NCI-H1930 (cell line): ENCODE data around the gene MCU.
"Not testable (repeated sequence)": the region's sequence is repeated elsewhere in the genome, so short reads cannot be mapped to it uniquely, and the experiment has no call there.

ENCODE experiments used
- DNase-seq, 2 experiments: peaks; one replicate each; lab custom pipeline; 2025; lab: John Stamatoyannopoulos, UW

Gene MCU

GRCh38 chr10:72731916-72732419 lies 40.0 kb downstream of the MCU start:
- DNase-seq = no peak

GRCh38 chr10:72732521-72732920 lies 40.6 kb downstream of the MCU start:
- no peak for DNase-seq

- no peak for DNase-seq
Observed at GRCh38 chr10:72733989-72734388, 42.0 kb downstream of the MCU start.

- no peak for DNase-seq
Observed at GRCh38 chr10:72735288-72735936, 43.5 kb downstream of the MCU start.

GRCh38 chr10:72736176-72736827 lies 44.4 kb downstream of the MCU start:
- no peak for DNase-seq

- no peak for DNase-seq
Observed at GRCh38 chr10:72736828-72737220, 44.9 kb downstream of the MCU start.

GRCh38 chr10:72737357-72737756 lies 45.4 kb downstream of the MCU start:
- not testable (repeated sequence) for DNase-seq

GRCh38 chr10:72738486-72738885 lies 46.5 kb downstream of the MCU start:
- no peak for DNase-seq

- DNase-seq = no peak
Observed at GRCh38 chr10:72740528-72740927, 48.6 kb downstream of the MCU start.

- no peak for DNase-seq
Observed at GRCh38 chr10:72742092-72742491, 50.1 kb downstream of the MCU start.

- DNase-seq = no peak
Observed at GRCh38 chr10:72742797-72743196, 50.9 kb downstream of the MCU start.

- DNase-seq = no peak
Observed at GRCh38 chr10:72744566-72744965, 52.6 kb downstream of the MCU start.

- no peak for DNase-seq
Observed at GRCh38 chr10:72746426-72747363, 54.8 kb downstream of the MCU start.

GRCh38 chr10:72747521-72747920 lies 55.6 kb downstream of the MCU start:
- DNase-seq = no peak

GRCh38 chr10:72753760-72754231 lies 61.9 kb downstream of the MCU start:
- DNase-seq = no peak

- no peak for DNase-seq
Observed at GRCh38 chr10:72754275-72755032, 62.5 kb downstream of the MCU start.

GRCh38 chr10:72756674-72757385 lies 64.9 kb downstream of the MCU start:
- no peak for DNase-seq

GRCh38 chr10:72757732-72758131 lies 65.8 kb downstream of the MCU start:
- no peak for DNase-seq

- DNase-seq = not testable (repeated sequence)
Observed at GRCh38 chr10:72758930-72759329, 67.0 kb downstream of the MCU start.

GRCh38 chr10:72759584-72759983 lies 67.6 kb downstream of the MCU start:
- no peak for DNase-seq

GRCh38 chr10:72761498-72761897 lies 69.6 kb downstream of the MCU start:
- no peak for DNase-seq
